CD4-positive, alpha-beta T cell treated with Interleukin-17A for 1 hour (primary cell): Measurements from ENCODE around the gene SLC11A1.

Experiments
- DNase-seq: peaks from one replicate; pipeline ENCODE4 v3.0.0-alpha.2; 2020

The SLC11A1 gene

DNA sequence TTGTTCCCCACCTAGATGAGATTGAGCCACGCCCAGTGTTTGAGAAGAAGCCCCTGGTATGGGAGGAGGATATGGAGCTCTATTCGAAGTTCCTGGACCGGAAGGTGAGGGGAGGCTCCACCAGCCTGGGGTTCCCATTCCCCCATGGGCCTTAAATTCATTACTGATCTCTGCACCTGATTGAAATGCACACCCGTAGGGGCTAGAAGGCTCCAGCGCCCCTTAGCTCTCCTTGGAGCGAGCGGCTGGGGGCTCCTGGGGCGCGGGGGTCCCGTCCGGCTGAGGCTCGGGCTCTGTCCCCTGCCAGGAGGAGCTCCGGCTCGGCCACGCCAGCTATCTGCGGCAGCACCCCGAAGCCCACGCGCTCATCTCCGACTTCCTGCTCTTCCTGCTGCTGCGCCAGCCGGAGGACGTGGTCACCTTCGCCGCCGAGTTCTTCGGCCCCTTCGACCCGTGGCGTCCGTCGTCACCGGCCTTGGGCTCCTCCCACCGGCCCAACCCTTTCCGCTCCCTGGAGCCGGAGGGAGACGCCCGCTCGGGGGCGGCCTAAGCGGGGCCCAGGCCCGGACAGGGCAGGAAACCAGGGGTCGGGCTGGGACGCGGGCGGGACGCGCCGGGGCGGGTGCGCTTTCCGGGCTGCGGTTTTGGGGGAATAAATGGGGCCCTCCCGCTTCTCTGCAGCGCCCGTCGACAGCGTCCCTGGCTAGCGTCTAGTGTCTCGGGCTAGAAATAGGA is 14.5 kb upstream of the SLC11A1 start:
- DNase-seq = peak; percentile 84

DNA sequence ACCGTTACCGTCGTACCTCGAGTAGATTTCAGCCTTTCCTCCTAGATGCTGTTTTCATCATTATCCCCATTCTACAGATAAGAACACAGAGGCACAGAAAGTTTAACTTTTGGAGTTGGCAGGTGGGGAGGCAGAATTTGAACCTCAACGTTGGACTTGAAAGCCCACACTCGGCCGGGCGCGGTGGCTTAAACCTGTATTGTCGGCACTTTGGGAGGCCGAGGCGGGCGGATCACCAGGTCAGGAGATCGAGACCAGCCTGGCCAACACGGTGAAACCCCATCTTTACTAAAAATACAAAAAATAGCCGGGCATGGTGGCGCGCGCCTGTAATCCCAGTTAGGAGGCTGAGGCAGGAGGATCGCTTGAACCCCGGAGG is 13.9 kb upstream of the SLC11A1 start:
- no peak for DNase-seq

DNA sequence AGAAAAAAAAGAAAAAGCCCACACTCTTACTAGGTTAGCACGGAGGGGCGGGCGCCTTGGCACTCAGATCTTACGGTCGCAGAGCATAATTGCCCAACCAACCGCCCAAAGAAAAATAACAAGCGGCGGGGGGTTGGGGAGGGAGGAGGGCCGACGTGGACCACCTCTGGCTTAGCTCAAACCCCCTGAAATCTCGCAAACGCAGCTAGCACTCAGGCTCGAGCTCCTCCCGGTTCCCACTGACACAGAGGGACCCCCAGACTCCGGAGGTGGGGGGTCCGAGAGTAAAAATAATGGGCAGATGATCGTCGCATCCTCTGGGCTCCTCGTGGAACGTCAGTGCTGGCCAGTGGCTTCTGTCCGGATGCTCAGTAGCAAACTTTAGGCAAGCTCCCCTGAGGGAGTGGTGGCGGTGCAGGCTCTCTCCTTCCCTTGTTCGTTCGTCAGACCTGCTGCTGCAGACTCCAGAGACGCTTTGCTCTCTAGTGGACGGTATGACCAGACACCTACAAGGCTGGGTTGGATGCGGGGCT is 13.4 kb upstream of the SLC11A1 start:
- no peak for DNase-seq

DNA sequence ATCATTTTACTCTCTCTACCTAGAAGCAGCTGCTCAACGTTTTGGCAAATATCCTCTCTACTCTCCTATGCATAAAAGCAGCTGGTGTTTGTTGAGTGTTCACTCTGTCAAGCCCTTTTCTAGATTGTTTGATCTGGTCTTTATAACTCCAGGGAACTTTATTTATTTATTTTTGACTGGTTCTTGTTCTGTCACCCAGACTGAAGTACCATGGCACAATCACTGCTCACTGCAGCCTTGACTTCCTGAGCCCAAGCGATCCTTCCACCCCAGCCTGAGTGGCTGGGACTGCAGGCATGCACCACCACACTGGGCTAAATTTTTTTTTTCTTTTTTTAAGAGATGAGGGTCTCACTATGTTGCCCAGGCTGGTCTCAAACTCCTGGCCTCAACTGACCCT is 12.7 kb upstream of the SLC11A1 start:
- no peak for DNase-seq

DNA sequence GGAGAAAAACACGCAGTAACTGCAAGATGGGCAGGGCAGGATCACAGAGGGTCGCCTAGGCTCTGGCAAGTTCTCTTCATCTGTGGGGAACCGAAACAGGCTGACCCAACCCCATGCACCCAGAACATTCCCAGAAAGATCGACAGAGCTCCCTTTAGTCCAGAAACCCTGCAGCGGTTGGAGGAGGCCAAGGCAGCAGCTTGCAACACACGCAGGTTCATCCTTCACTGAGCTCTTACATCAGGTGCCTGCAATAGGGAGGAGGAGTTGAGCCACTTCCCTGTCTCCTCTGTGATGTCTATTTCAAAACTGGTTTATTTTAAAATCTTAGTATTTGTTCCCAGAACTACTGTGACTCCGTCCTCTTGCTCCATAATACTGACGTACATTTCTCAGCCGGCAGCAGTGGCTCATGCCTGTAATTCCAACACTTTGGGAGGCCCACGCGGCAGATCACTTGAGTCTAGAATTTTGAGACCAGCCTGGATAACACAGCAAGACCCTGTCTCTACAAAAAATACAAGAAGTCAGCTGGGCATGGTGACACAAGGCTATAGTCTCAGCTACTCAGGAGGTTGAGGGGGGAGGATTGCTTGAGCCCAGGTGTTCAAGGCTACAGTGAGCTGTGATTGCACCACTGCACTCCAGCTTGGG is 11.5 kb upstream of the SLC11A1 start:
- peak; percentile 16 for DNase-seq

DNA sequence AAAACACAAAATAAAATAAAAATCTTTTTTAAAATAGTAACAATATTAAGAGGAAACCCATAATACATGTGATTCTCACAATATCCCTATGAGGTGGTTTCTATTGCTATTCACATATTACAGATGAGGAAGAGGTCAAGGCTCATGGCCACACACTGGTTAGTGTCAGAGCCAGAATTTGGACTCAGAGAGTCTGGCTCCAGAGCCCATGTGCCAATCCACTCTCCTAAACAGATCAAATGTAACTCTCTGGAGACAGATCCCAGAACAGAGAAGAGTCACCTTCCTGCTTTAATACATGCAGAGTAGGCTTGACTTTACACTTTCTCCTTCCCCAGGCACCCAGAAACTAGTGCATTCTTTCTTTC is 10.1 kb upstream of the SLC11A1 start:
- no peak for DNase-seq

DNA sequence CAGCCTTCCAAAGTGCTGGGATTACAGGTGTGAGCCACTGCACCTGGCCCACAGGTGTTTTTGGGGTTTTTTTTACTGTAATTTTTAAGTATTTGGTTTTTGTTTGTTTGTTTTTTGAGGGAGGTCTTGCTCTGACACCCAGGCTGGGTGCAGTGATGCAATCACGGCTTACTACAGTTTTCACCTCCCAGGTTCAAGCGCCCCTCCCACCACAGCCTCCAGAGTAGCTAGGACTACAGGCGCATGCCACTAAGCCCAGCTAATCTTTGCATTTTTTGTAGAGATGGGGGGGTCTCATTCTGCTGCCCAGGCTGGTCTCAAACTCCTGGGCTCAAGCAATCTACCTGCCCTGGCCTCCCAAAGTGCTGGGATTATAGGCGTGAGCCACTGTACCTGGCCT is 7.3 kb upstream of the SLC11A1 start:
- no peak for DNase-seq

- no peak for DNase-seq
Measured at GRCh38 chr2:218375212-218375611, 6.9 kb upstream of the SLC11A1 start.

DNA sequence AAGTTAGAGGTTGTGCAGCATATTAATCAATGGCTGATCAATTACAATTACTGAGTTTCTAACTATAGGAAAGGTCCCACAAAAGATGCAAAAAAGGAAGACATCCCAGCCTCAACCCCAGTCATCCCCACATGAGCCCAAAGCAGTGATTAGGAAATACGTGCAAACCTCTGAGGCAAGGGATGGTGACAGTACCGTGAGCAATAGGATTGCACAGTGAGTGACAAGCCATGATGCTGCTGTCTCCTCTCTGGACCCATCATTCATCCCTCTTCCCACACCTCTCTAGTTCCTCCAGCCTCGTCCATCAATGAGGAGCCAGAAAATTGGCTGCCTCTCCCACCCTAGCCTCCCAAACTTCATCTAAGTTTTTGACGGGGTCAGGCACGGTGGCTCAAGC is 4.0 kb upstream of the SLC11A1 start:
- no peak for DNase-seq

- DNase-seq = no peak
Measured at GRCh38 chr2:218382785-218383184, 712 bp downstream of the SLC11A1 start.

DNA sequence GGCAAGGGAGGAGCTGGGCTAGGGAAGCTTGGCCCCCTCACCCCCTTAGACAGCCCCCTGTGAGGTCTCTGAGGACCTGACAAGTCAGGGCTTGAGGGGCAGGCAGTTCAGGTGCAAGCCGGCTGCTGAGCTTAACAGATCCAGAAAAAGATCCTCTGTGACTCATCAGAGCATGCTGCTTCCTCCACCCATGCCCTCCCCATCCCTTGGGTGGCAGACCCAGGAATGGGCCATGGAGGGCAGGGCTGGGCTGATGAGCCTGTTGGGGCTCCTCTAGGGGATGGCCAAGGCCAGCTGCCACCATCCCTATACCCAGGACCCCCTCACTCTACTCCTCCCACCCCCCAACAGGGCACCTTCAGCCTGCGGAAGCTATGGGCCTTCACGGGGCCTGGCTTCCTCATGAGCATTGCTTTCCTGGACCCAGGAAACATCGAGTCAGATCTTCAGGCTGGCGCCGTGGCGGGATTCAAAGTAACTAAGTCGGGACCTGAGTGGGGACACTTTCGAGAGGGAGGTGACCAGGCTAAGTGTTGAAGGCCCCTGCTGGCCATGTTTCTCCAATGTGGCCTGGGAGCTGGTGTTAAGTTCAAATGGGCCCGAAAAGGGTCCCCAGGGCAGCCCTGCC is 1.9 kb downstream of the SLC11A1 start:
- no peak for DNase-seq

GRCh38 chr2:218384975-218385374 is 2.9 kb downstream of the SLC11A1 start:
- no peak for DNase-seq

- no peak for DNase-seq
Measured at GRCh38 chr2:218386505-218387368, 4.7 kb downstream of the SLC11A1 start.

GRCh38 chr2:218387369-218388194 is 5.5 kb downstream of the SLC11A1 start:
- DNase-seq = no peak

GRCh38 chr2:218389333-218390150 is 7.5 kb downstream of the SLC11A1 start:
- no peak for DNase-seq

GRCh38 chr2:218391202-218391601 is 9.1 kb downstream of the SLC11A1 start:
- no peak for DNase-seq

DNA sequence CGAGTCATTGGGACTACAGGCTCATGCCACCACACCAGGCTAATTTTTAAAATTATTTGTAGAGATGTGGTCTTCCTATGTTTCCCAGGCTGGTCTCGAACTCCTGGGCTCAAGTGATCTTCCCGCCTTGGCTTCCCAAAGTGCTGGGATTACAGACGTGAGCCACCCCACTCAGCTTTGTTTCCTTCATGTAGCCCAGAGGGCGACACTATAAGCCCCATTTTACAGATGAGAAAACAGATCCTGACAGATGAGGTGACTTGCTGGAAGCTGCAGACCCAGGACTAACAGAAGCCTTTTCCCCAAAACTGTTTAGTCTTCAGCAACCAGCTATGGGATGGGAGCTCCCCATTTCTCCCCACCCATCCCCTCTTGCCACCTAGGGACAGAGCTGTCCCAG is 10.4 kb downstream of the SLC11A1 start:
- DNase-seq = no peak

DNA sequence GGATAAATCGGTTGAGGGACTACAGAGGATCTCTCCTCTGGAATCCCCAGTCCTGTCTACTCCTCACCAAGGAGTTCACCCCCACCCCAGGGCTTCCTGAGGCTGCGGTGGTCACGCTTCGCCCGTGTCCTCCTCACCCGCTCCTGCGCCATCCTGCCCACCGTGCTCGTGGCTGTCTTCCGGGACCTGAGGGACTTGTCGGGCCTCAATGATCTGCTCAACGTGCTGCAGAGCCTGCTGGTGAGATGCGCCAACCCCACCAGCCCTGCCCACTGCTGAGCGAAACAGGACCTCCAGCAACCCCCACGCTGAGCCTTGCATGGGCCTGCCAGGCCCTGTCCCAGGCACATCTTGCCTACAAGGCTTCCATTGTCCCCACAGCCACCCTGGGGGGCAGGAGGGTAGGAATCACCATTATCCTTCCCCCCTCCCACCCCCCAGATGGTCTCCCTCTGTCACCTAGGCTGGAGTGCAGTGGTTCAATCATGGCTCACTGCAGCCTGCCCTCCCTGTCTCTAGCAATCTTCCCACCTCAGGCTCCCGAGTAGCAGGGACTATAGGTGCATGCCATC is 10.9 kb downstream of the SLC11A1 start:
- DNase-seq = no peak

DNA sequence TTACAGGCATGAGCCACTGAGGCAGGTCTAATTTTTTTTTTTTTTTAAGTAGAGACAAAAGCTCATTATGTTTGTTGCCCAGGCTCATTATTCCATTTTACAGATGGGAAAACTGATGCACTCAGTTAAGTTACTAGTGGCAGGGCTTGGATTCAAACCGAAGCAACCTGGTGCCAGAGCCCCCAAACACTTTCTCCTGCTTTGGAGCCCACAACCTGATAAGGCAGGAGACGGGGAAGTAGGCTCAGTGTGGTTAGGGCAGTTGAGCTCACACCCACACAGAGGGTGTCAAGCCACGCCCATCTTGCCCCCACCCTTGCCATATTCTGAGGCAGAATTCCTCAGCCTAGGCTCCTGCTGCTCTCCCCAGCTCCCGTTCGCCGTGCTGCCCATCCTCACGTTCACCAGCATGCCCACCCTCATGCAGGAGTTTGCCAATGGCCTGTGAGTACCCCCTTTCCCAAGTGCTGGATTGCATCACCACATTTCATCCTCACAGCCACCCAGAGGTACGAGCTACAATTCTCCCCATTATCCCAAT is 11.7 kb downstream of the SLC11A1 start:
- peak; percentile 51 for DNase-seq

- DNase-seq = no peak
Measured at GRCh38 chr2:218394298-218395089, 12.4 kb downstream of the SLC11A1 start.
